CD14-positive monocyte (primary cell): ENCODE data around the gene OR1N2. TPM values are rescaled to one million over a fixed set of nuclear protein-coding genes. Genes with fewer than 3 reads are reported as not detected.

Source experiments
- DNase-seq, 3 donors: peaks; one replicate each; pipeline ENCODE4 v3.0.0-alpha.2; 2011 to 2022
- H2AFZ ChIP-seq: 2 replicates; pipeline ENCODE4 v1.6.0; 2012; ENCODE audit warnings: mild to moderate bottlenecking, low read depth, low read length, inconsistent platforms; ENCODE audit not compliant: insufficient read depth, poor library complexity, severe bottlenecking
- H3K27ac ChIP-seq, 2 donors: 1 replicate in 1 of 2; 2 replicates in 1 of 2; pipeline ENCODE4 v1.5.1; 2012 to 2013; ENCODE audit warnings: low read length in 2 of 2, control low read depth in 1 of 2, inconsistent platforms in 1 of 2, low read depth in 1 of 2, mild to moderate bottlenecking in 1 of 2
- H3K27me3 ChIP-seq, 2 donors: one replicate each; pipeline versions ENCODE4 v1.6.0 to v1.6.1; 2011 to 2013; ENCODE audit warnings: low read length in 2 of 2; ENCODE audit not compliant: control insufficient read depth in 2 of 2, insufficient read depth in 2 of 2
- H3K36me3 ChIP-seq, 2 donors: replicated peaks in 1 of 2; 1 replicate in 1 of 2; 2 replicates in 1 of 2; pipeline versions ENCODE4 v1.5.1 to v1.6.1; 2012 to 2013; ENCODE audit warnings: low read length in 2 of 2, control low read depth in 1 of 2, inconsistent platforms in 1 of 2, mild to moderate bottlenecking in 1 of 2; ENCODE audit not compliant: insufficient read depth in 2 of 2, control insufficient read depth in 1 of 2
- H3K4me1 ChIP-seq, 2 donors: 1 replicate in 1 of 2; 2 replicates in 1 of 2; pipeline versions ENCODE4 v1.5.1 to v1.6.1; 2012 to 2013; ENCODE audit warnings: low read length in 2 of 2, control low read depth in 1 of 2, inconsistent platforms in 1 of 2, mild to moderate bottlenecking in 1 of 2, moderate library complexity in 1 of 2; ENCODE audit not compliant: insufficient read depth in 2 of 2, control insufficient read depth in 1 of 2
- H3K4me2 ChIP-seq: replicated peaks from 2 replicates; pipeline ENCODE3; 2012; ENCODE audit warnings: low read length, moderate library complexity, mild to moderate bottlenecking; ENCODE audit not compliant: poor library complexity, severe bottlenecking; ENCODE audit errors: extremely low read depth
- H3K4me3 ChIP-seq, 3 experiments: fragments of 200-600 bp in 1 of 3; sonication (generic) in 1 of 3; replicated peaks in 1 of 3; 1 replicate in 2 of 3; 2 replicates in 1 of 3; pipeline ENCODE4 v1.5.1; 2011 to 2013; ENCODE audit warnings: low read length in 3 of 3, mild to moderate bottlenecking in 3 of 3, control low read depth in 2 of 3, low read depth in 2 of 3, inconsistent platforms in 1 of 3, moderate library complexity in 1 of 3
- H3K79me2 ChIP-seq: 2 replicates; pipeline ENCODE4 v1.6.0; 2012; ENCODE audit warnings: mild to moderate bottlenecking, control low read depth, inconsistent platforms, low read length, moderate library complexity; ENCODE audit not compliant: insufficient read depth
- H3K9ac ChIP-seq: 2 replicates; pipeline ENCODE4 v1.6.0; 2017; ENCODE audit warnings: low read length, mild to moderate bottlenecking; ENCODE audit not compliant: insufficient read depth, poor library complexity, severe bottlenecking
- H3K9me3 ChIP-seq, 2 donors: replicated peaks in 1 of 2; 1 replicate in 1 of 2; 2 replicates in 1 of 2; pipeline versions ENCODE4 v1.5.1 to v1.6.1; 2012 to 2013; ENCODE audit warnings: low read length in 2 of 2, control low read depth in 1 of 2; ENCODE audit not compliant: control insufficient read depth in 1 of 2, insufficient read depth in 1 of 2
- H4K20me1 ChIP-seq: 2 replicates; pipeline ENCODE4 v1.6.0; 2012; ENCODE audit warnings: mild to moderate bottlenecking, low read length, control low read depth, moderate library complexity; ENCODE audit not compliant: insufficient read depth
- H3K27ac Mint-ChIP-seq, 7 donors: one replicate each; pipeline ENCODE4 v1.8.0; 2020; ENCODE audit warnings: mild to moderate bottlenecking in 7 of 7, mixed read lengths in 7 of 7, moderate library complexity in 6 of 7, inconsistent platforms in 2 of 7
- H3K27me3 Mint-ChIP-seq, 3 donors: one replicate each; pipeline ENCODE4 v1.8.0; 2021 to 2022; ENCODE audit warnings: low read depth in 3 of 3, mild to moderate bottlenecking in 3 of 3, mixed read lengths in 3 of 3, moderate library complexity in 3 of 3, inconsistent platforms in 1 of 3
- H3K36me3 Mint-ChIP-seq, 2 donors: one replicate each; pipeline ENCODE4 v1.8.0; 2020; ENCODE audit warnings: mixed read lengths in 2 of 2, inconsistent platforms in 1 of 2, mild to moderate bottlenecking in 1 of 2
- H3K4me1 Mint-ChIP-seq: one replicate; pipeline ENCODE4 v1.8.0; 2020; ENCODE audit warnings: mild to moderate bottlenecking, mixed read lengths
- H3K4me3 Mint-ChIP-seq, 2 donors: one replicate each; pipeline ENCODE4 v1.8.0; 2020; ENCODE audit warnings: mild to moderate bottlenecking in 2 of 2, mixed read lengths in 2 of 2, moderate library complexity in 1 of 2
- H3K9me3 Mint-ChIP-seq, 7 donors: one replicate each; pipeline ENCODE4 v1.8.0; 2020 to 2022; ENCODE audit warnings: mixed read lengths in 7 of 7, mild to moderate bottlenecking in 6 of 7, moderate library complexity in 6 of 7, inconsistent platforms in 2 of 7
- CTCF ChIP-seq: fragments of 200-600 bp; IDR thresholded peaks from one replicate; pipeline ENCODE4 v1.8.0; 2022; ENCODE audit warnings: antibody characterized with exemption, mild to moderate bottlenecking
- WGBS: methylation state at CpG from one replicate; pipeline ENCODE4 v1.1.5; 2013; ENCODE audit warnings: missing lambda C conversion rate; ENCODE audit not compliant: insufficient coverage; 5-methylcytosine and 5-hydroxymethylcytosine counted together
- intact Hi-C, 2 donors: fragments of 100-400 bp; cut with micrococcal nuclease; formaldehyde crosslinking; loops; one replicate each; pipeline versions ENCODE4 v1.15.0 to v1.15.1; 2023
- polyA plus RNA-seq, 3 donors: library from polyadenylated mRNA; depleted of rRNA in 1 of 3; unstranded in 2 of 3; stranded (reverse) in 1 of 3; fragments of 300-500 nt in 2 of 3; fragments of >200 nt in 1 of 3; fragmentation: Illumina TruSeq in 2 of 3; gene quantifications; 1 replicate in 2 of 3; 2 replicates in 1 of 3; pipeline ENCODE4 v1.2.3, GENCODE V29; 2012 to 2021

Gene OR1N2
- polyA plus RNA-seq, 3 donors, result not detected

- no peak overlapping the region for H3K27ac Mint-ChIP-seq
- no CpG with 5 or more reads among the region's 2 CpGs for WGBS
- intact Hi-C loops, result no loop called here
- no peak for DNase-seq
- Histone ChIP-seq H3K27ac (no peak overlapping the region), H3K27me3 (no peaks in the 10 kb centered on the region), H3K4me3 (no peak overlapping the region), H3K79me2 (no peaks in the 10 kb centered on the region), H3K9me3 (no peaks in the 10 kb centered on the region), H3K4me2 (no peak overlapping the region), H3K36me3 (no peaks in the 10 kb centered on the region), H2AFZ (no peak overlapping the region), H3K9ac (no peak overlapping the region), H4K20me1 (no peaks in the 10 kb centered on the region), H3K4me1 (no peaks in the 10 kb centered on the region)
- no peak for TF ChIP-seq CTCF
- no peaks in the 10 kb centered on the region for H3K36me3 Mint-ChIP-seq
- H3K9me3 Mint-ChIP-seq, result peaks cover 0 to 10% (median 4%) of the 10 kb centered on the region in 7 donors
- H3K27me3 Mint-ChIP-seq, result peaks cover 0 to 4% (median 3%) of the 10 kb centered on the region in 3 donors
- H3K4me3 Mint-ChIP-seq, result no peak overlapping the region
- H3K4me1 Mint-ChIP-seq, result no peaks in the 10 kb centered on the region
These were observed 14.2 kb upstream of the OR1N2 start for GRCh38 chr9:122538757-122539156.

- H3K9me3 Mint-ChIP-seq, result peaks cover 0 to 11% (median 4%) of the 10 kb centered on the region in 7 donors
- H3K27me3 ChIP-seq, result no peaks in the 10 kb centered on the region
- H3K27ac Mint-ChIP-seq, result no peak overlapping the region
- no peaks in the 10 kb centered on the region for H3K79me2 ChIP-seq
- no peak overlapping the region for H3K9ac ChIP-seq
- no peak for TF ChIP-seq CTCF
- peaks cover 4 to 5% (median 5%) of the 10 kb centered on the region in 3 donors for H3K27me3 Mint-ChIP-seq
- no peaks in the 10 kb centered on the region for H4K20me1 ChIP-seq
- no peak overlapping the region for H3K4me3 ChIP-seq
- H3K4me3 Mint-ChIP-seq, result no peak overlapping the region
- 73% methylated on average over 4 of the region's 8 CpGs for WGBS
- no peaks in the 10 kb centered on the region for H3K36me3 Mint-ChIP-seq
- DNase-seq, result no peak
- no peaks in the 10 kb centered on the region for H3K9me3 ChIP-seq
- no peak overlapping the region for H2AFZ ChIP-seq
- no peaks in the 10 kb centered on the region for H3K36me3 ChIP-seq
- H3K27ac ChIP-seq, result no peak overlapping the region
- no peaks in the 10 kb centered on the region for H3K4me1 ChIP-seq
- no peaks in the 10 kb centered on the region for H3K4me1 Mint-ChIP-seq
- H3K4me2 ChIP-seq, result no peak overlapping the region
- intact Hi-C loops, result no loop called here
These were observed 6.7 kb upstream of the OR1N2 start for GRCh38 chr9:122546196-122546595.
